Medulla oblongata (tissue), 1 donor: ENCODE results near the gene DPPA4.

ENCODE experiments used
- DNase-seq: peaks from one replicate; pipeline ENCODE4 v3.0.0-alpha.2; 2015; ENCODE audit errors: extremely low spot score

Gene DPPA4

GRCh38 chr3:109338322-109338721 is 976 bp upstream of the DPPA4 start:
- no peak for DNase-seq

- DNase-seq = peak; percentile 12
These were observed 970 bp downstream of the DPPA4 start for GRCh38 chr3:109336291-109336861.

- DNase-seq = no peak
These were observed 2.8 kb downstream of the DPPA4 start for GRCh38 chr3:109334572-109334971.

- no peak for DNase-seq
These were observed 5.7 kb downstream of the DPPA4 start for GRCh38 chr3:109331692-109332091.

GRCh38 chr3:109330405-109330804 is 6.9 kb downstream of the DPPA4 start:
- no peak for DNase-seq

- no peak for DNase-seq
These were observed 9.1 kb downstream of the DPPA4 start for GRCh38 chr3:109328202-109328601.

- no peak for DNase-seq
These were observed 11.7 kb downstream of the DPPA4 start for GRCh38 chr3:109325657-109326056.

GRCh38 chr3:109325109-109325508 is 12.2 kb downstream of the DPPA4 start:
- no peak for DNase-seq

GRCh38 chr3:109316162-109316730 is 21.1 kb downstream of the DPPA4 start, which contains the start of gene DPPA2:
Gene DPPA2 (minus strand): TSS chr3:109316517. CDS start chr3:109314542, 1,975 bp downstream.
- DNase-seq = no peak

GRCh38 chr3:109313061-109313460 is 24.3 kb downstream of the DPPA4 start:
- DNase-seq = no peak

- DNase-seq = no peak
These were observed 39.9 kb downstream of the DPPA4 start for GRCh38 chr3:109297496-109297895.

- DNase-seq = no peak
These were observed 53.3 kb downstream of the DPPA4 start for GRCh38 chr3:109284071-109284470.

- no peak for DNase-seq
These were observed 58.8 kb downstream of the DPPA4 start for GRCh38 chr3:109278546-109278945.

- no peak for DNase-seq
These were observed 59.2 kb downstream of the DPPA4 start for GRCh38 chr3:109278141-109278540.
